ENCODE results near the gene LTB4R.

LTB4R gene

DNA sequence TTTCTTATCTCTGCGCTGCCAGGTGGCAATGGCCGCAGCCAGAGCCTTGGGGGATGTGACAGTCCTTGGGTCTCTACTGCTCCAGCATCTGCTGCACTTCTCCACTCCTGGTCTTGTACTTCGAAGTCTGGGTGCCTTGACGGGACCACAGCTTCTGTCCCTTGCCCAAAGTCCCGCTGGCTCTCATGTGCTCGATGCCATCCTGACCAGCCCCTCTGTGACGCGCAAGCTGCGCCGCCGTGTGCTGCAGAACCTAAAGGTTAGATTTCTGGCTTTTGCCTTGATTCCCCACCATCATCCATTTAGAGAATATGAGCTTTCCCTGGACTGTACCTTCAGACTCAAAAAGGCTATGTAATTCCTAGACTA is 7.3 kb upstream of the LTB4R start:
- DNase-seq: no peak

DNA sequence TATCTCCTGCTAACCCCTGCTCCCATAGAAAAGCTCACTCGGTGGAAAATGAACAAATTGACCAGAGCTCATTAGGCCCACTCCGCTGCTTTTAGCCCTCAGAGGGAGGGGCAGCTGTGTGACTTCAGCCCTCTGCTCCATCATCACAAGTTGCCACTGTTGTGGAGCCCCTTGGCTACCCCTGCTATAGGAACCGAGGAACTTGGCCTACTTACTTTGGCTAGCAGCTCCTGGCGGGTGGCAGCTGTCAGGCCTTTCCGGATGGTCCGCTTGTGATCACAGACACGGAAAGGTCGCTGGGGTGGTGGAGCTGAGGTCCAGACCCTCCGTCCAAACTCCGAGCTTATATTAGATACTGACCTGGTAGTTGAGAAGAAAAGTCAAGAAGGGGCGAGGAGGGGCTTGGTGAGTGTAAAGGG is 4.1 kb upstream of the LTB4R start:
- DNase-seq: no peak

DNA sequence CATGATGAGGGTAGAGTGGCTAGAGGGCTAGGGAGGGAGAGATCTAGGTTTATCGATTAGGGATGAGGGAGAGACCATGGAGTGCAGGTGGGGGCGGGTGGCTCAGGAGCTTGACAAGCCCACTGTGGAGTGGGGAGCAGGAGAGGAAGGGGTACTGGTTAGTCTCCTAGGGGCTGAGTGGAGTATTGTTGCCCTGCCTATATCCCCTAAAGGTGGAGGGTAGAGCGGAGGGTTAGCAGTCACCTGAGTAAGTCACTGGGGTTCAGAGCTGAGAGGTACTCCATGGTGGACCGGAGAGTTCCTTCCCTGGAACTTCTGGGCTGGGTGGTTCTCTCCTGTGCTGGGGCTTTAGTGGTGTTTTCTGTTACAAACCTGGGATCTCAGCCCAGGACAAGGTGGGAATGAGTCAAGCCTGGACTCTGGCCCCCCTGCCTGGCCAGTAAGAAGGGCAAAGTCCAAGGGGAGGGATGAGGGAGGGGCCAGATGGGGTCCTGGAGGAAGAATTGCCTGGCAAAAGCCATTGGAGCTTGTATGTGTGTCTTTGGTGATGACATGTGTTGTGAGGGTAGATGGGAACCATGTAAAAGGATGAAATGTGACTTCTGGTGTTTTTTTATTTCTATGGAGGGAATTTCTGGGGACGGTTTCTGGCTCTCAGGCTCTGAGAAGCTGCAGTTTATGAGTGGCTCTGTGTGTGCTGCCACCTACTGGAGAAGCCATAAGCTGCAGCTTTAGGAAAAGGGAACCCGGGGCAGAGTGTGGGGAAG is 3.5 kb upstream of the LTB4R start, which contains the start of gene CIDEB:
CIDEB (minus strand) TSS at position 403 of the 767 bp plus-strand sequence; CDS start at position 284, 119 bp downstream.
- DNase-seq: peak; percentile 56

DNA sequence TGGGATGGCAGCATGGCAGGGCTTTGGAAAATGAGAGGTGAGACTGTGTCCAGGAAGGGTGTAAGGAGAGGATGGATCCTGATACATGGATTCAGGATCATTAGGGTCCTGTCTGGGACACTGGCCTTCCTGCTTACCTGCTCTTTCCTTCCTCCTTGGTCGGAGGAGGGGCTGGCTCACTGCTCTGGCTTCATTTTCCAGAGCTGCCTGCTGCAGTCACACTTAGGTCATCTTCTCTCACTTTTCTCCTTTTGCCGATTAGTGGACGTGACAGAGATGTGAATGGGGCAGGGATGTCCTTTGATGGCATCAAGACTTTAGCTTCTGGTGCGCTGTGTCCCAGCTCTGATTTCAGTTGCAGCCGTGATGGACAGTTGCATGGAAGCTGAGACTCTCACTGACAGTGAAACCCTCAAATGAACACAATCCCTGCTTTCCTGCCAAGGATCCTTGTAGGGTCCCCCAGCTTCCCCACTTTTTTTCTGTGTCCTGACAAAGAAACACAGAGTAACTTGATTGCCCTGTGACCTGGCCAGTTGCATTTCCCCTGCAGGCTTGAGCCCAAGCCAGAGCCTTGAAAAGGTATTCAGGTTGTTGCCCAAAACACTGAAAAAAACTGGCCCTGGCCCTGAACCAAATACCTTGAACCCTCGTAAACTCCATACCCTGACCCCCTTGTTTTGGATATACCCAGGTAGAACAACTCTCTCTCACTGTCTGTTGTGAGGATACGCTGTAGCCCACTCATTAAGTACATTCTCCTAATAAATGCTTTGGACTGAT is 2.8 kb upstream of the LTB4R start:
- DNase-seq: no peak

DNA sequence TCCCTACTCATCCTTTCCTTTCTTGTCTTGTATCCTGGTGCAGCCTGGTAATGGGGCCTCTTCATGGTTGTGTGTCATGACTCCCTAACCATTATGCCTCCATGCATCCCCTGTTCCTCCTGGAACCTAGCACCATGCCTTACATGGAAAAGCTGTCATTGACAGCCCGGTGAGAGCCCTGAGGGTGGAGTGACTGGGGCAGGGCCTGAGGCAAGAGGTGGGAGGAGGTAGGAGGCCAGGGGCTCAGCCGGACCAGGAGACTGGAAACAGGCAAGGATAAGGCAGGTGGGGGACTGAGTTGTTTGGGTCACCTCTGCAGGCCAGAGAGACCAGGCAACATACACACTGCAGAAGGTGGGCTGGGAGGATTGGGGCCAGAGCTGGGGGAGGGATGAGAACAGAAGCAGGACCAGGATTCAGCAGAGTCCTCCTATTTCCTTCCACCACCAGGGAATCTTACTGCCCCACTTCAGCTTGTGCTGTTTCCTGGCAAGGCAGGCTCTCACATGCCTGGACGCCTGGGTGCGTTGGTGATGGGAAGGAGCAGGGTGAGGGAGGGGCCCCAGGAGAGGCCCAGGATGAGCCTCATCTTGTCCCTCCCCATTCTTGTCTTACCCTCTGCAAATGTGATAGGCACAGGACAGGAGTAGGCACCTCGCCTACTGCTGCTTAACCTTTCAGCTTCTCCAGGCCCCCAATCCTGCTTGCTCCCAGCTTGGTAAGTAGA is 1.6 kb upstream of the LTB4R start, which contains the start of gene LTB4R2:
LTB4R2 (plus strand) TSS at position 603 of the 727 bp plus-strand sequence. CDS start 525 bp downstream, outside the sequence.
- DNase-seq: no peak

DNA sequence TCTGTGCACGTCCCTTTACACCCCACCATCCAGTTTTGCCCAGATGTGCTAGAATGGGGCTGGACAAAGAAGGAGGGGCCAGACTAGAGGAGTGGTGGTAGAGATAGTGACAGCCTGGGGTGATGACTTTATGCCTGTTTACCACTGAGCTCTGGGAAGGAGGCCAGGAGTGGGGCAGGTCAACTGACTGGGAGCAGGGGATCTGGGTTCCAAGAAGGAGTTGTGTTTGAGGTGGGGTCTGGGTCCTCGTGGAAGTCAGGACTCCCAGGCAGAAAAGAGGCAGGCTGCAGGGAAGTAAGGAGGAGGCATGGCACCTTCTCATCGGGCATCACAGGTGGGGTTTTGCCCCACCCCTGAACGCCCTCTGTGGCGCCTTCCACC is 1.0 kb upstream of the LTB4R start:
- DNase-seq: no peak

DNA sequence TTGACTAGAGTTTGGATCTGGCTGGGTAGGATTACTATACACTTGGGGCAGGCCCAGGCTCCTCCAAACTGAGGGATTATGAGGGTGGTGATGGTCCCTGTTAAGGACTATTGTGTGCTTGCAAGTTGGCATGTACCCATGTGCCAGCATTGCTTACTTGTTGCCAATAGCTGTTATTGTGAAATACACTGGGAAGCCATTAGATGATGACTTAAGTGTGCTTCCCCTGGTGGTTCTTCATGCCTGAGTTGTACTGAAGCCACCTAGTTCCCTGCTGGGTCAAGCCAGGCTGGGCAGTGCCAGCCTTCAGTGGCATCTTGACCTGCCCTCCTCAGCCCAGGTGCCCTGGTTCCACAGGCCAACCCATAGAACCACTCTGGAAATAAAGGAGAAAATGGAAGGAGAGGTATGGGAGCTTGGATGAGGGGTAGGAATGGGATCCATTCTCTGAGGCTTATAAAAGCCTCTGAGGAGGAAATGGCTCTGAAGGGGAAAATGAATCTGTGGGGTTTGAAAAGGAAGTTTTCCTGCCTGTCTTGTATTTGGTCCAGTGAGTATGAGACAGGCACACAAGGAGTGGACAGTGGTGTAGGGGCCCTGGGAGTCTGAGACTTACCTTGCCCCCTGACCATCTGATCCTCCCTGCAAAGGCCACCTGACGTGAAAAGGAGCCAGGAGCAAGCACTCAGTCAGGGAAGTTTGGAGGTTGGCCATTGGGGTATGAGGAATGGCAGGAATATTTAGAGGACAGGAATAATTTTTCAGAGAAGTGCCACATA is 724 bp downstream of the LTB4R start:
- DNase-seq: no peak

DNA sequence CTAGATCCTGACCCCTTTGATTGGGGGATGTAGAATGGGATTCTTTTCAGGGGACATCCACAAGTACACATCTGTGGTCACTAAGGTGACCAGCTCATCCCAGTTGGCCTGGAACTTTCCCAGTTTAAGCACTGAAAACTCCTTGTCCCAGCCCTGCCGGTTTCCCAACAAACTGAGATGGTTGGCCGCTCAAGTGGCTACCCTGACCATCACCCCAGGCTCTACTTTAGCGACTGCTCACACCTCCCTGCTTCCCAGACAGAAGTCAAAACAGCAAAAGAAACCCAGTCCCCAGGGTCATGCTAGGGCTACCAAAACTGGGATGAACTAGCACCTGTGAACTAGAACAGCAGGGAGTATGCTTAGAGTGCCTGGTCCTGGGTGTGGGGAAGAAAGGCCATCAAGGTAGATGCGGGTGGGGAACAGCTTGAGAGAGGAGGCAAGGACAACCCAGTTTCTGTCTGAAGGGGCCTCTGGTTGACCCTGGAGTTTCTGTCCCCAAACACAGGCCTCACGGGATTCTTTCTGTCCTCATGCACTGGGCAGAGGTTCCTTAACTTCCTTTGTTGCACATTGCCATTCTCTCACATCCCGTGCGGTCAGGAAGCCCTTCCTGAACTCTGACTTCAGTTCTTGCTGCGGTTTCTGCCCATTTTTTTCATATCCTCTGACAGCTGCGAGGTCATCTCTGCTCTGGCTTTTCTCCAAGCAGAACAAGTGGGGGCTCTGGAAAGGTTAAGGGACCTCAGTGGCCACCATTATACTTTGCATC is 1.6 kb downstream of the LTB4R start:
- peak; percentile 36 for DNase-seq

DNA sequence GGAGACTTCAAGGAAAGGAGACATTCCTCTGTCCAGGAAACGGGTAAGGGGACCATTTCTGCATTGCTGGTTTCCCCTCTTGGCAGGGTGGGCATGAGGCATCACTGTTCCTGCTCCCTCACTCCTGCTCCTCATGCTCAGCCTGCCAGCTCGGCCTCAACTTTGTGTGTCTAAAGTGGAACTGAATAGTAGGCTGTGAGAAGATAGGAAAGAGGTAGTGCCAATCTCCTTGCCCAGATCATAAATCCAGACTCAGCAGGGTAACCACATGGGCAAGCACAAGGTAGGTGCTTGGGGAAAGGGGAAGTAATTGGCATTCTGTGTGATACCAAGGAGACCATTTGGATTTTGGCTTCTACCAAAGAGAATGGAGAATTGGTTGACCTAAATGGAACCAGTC is 2.6 kb downstream of the LTB4R start:
- DNase-seq: no peak

DNA sequence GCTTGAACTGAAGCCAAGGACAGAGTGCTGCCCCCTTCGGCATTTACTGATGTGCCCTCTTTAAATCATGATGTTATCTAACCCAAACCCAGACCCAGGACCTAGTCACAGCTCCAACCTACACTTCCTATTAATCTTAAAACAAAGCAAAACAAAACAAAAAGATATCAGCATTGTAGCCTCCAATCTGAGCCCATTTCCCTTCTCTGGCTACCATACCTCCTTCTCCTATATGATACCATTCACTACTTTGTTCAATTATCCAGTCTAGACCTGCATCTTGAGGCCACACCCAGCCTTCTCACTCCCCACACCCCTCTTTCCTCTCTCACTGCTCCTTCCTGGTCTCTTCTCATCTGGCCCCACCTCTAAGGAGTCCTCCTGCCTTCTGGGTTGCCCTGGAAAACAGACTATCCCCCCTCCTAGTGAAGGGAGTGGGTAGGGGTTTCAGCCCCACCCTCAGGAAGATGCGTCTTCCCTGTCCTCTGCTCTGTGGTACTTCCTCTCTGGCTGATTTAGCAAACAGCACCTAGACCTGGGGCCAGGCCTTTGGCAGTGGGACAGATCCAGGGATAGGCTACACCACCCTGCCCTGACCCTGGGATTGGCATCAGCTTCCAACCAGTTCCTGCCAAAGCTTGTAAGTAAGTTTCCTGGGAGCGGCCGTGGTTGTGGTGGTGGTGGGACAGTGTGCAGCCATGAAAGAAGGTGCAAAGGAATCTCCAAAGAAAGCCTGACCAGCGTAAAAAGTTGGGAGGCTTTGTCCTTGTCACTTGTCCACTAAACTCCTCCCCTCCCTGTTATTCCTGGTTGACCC is 3.3 kb downstream of the LTB4R start:
- DNase-seq: no peak

DNA sequence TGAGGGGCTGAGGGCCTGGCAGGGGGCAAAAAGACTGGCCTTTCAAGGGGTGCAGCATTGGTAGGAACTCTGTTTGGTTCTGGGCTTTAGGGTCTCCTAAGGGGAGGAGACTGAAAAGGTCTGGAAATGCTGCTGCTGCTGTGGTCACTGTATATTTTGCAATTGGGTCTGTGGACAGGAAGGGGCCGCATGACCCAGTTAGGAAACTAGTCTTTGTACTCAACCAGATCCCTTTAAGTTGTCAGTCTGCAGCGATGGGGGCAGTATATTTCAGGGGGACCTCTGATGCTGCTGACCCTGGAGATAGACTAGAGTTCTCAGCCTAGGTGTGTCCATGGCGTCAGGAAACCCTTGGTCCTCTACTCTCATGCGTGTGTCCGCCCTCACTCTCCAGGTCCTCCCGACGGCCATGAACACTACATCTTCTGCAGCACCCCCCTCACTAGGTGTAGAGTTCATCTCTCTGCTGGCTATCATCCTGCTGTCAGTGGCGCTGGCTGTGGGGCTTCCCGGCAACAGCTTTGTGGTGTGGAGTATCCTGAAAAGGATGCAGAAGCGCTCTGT is 4.0 kb downstream of the LTB4R start:
- no peak for DNase-seq

DNA sequence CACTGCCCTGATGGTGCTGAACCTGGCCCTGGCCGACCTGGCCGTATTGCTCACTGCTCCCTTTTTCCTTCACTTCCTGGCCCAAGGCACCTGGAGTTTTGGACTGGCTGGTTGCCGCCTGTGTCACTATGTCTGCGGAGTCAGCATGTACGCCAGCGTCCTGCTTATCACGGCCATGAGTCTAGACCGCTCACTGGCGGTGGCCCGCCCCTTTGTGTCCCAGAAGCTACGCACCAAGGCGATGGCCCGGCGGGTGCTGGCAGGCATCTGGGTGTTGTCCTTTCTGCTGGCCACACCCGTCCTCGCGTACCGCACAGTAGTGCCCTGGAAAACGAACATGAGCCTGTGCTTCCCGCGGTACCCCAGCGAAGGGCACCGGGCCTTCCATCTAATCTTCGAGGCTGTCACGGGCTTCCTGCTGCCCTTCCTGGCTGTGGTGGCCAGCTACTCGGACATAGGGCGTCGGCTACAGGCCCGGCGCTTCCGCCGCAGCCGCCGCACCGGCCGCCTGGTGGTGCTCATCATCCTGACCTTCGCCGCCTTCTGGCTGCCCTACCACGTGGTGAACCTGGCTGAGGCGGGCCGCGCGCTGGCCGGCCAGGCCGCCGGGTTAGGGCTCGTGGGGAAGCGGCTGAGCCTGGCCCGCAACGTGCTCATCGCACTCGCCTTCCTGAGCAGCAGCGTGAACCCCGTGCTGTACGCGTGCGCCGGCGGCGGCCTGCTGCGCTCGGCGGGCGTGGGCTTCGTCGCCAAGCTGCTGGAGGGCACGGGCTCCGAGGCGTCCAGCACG is 4.7 kb downstream of the LTB4R start:
- no peak for DNase-seq

DNA sequence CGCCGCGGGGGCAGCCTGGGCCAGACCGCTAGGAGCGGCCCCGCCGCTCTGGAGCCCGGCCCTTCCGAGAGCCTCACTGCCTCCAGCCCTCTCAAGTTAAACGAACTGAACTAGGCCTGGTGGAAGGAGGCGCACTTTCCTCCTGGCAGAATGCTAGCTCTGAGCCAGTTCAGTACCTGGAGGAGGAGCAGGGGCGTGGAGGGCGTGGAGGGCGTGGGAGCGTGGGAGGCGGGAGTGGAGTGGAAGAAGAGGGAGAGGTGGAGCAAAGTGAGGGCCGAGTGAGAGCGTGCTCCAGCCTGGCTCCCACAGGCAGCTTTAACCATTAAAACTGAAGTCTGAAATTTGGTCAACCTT is 5.3 kb downstream of the LTB4R start:
- DNase-seq: no peak

DNA sequence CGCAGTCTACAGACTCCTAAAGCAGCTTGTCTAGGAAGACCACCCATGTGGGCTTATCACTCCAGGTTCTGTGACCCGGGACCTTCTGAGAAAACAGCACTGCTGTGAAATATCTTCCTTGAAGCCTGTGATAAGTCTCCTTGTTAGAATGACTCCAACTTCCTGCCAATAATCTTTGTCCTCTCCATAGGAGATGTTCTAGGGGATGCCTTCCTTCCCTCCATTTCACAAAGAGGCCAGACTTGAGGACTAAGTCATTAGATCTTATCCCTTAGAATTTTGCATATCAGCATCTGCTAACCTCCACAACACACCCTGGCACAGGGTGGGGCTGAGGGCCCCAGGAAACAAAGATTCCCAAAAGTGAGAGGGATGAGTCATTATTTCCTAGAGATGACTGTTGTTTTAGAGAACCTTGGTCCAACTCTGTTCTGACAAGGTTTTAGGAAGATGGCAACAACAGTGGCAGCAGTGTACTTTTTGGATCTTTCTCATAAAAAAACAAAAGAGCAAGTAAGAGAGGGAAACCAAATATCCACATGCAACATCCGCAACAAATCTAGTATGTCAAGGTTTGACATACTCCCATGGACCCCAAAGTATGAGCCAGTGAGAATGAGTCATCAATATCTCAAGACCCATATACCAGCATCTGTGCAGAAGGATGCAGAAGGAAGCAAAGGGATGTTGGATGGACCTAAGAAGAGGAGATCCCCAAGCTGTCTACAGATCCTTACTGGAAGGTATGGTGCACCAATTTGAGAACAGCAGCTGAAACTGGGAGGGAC is 6.0 kb downstream of the LTB4R start:
- no peak for DNase-seq

DNA sequence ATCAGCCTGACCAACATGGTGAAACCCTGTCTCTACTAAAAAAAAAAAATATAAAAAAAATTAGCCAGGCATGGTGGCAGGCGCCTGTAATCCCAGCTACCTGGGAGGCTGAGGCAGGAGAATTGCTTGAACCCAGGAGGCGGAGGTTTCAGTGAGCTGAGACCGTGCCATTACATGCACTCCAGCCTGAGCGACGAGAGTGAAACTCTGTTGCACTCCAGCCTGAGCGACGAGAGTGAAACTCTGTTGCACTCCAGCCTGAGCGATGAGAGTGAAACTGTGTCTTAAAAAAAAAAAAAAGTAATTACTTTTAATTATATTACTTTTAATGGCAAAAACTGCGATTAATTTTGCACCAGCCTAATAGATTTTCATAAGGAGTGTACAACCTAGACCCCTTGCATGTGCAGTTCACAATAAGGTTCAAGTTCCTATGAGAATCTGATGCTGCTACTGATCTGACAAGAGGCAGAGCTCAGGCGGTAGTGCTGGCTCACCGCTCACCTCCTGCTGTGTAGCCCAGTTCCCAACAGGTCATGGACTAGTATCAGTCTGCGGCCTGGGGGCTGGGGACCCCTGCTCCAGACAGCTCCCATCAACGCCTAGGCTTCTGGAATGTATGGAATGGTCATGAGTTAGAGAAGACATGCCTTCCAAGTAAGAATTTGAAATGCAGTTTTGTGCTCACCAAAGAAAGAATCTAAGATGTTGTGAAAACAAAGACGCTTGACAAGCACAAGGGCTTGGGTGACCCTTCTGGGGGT is 10.1 kb downstream of the LTB4R start:
- DNase-seq: no peak

DNA sequence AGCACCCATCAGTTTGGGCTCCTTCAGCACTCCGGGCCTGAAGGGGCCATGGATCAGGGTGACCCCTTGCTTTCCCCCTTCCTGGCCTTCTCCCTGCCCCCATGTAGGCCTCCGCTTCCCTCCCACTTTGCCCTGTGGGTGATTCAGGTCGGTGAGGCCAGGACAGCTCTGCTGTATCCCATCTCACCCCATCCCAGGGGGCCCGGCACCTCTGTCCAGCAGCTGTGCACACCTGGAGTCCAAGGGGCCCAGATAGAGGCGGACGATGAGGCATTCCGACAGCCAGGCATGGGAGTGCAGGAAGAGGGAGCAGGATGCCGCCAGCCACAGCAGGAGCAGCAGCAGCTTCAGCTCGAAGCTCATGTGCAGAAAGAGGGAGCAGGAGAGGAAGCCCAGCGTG is 11.4 kb downstream of the LTB4R start:
- no peak for DNase-seq

DNA sequence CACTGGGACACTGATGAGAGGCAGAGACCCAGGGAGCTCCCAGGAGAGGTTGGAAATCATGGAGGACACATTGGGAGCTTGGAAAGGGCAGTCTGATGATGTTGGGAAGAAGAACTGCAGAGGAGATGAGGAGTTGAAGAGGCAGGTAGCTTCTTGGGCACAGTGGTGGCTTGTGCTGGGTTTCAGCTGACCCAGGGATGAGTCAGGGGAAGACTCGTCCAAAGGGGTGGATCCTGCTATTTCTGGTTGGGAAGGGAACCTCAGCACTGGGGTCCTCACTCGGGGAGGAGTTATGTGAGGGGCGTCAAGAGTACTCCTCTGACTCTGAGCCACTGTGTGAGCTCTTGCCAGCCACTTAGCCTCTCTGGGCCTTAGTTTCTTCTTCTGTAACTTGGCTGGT is 12.0 kb downstream of the LTB4R start:
- DNase-seq: no peak

DNA sequence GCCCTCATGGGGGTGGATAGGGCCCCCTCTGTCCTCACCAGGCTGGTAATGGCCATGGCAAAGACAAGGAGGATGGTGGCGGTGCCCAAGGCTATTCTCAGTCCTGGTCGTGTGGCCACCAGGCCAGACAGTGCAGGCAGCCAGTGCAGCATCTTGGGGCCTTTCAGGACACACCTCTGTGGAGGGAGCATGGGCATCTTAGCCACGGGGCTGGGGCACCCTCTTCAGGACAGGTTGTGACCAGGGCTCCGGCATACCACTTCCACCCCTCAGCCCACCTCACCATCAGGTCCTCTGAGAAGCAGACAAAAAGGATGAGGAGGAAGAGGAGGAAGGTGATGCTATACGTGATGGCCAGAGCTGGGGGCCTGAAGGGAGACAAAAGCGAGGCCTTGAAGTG is 12.7 kb downstream of the LTB4R start:
- no peak for DNase-seq

Measured in activated gamma-delta T cell treated with Interleukin-2 at 50 U/mL for 16 hours (primary cell).